GM21825 (cell line): Measurements from ENCODE around the gene PDK3.

ENCODE experiments used
- ATAC-seq: cut with Tn5 transposase; IDR thresholded peaks from one replicate; pipeline ENCODE4 v1.9.1; 2021; ENCODE audit warnings: mild to moderate bottlenecking, moderate library complexity; ENCODE audit not compliant: unreplicated experiment

The PDK3 gene

DNA sequence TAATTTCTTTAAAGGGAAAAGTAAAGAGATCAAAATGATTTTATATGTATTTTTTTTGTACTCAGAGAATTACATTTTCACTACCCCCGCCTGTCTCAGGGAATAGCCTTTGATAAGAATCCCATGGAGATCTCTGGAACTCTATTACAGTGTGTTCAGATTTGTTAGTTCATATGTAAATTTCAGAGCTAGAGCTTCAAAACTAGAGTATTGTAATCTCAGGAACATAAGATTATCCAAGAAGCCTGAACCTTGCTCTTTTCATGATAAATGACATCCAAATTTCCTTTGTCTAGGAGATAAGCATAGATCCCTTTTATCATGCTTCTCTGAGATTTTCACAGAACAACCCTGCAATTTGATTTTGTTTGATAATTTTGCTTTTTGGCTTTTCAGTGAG, 82.9 kb downstream of the PDK3 start:
- ATAC-seq = no peak

DNA sequence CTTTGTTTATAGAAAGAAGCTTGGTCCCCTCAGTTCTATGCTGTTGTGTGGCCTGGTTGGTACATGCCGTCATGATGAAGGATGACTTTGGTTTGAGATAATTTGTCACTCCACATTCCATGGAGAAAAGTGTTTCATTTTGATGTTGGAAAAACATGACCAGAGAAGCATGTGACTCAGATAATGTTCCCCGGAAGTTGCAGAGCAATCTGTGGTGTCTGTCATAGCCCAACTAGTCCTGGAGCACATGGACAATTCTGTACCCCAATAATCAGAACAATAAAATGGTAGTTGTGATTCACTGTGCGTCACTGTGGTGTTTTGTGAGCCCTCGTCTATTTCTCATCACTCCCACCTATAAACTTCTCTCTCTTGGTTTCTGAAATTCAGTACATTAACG, 85.1 kb downstream of the PDK3 start:
- ATAC-seq = no peak

DNA sequence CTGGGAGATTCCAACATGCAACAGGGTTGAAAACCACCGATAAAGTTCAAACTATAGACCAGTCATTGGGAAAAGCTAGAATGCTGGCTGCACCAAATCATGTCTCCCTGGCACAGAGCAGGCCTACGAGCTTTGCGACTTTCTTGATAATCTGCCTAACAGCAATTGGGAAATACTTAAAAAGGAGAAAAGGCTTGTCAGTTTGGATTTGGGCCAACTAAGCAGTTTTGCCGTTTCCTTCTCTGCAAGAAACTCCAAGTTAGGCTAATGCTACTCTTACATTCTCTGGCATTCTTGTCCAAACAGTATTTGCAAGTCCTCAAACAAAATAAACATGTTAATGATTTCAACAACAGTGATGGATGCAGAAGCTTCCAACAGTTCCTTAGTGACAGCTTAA, 87.9 kb downstream of the PDK3 start:
- ATAC-seq = no peak

DNA sequence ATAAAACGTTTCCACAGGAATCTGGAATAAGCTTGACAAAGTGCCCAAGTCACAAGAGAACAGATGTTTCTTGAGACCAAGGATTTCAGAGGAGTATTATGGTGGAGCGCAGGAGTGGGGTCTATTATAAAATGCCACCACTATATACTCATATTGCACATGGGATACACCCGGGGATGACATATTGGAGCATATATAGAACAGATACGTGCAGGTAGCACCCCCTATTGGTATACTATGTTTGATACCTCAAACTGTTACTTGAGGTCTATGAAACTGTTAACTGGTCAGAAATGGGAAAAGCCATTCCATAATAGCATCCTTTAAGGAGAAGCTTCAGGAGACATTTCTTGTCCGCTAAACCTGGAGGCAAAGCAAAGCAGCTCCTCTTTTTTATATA, 96.0 kb downstream of the PDK3 start:
- no peak for ATAC-seq

DNA sequence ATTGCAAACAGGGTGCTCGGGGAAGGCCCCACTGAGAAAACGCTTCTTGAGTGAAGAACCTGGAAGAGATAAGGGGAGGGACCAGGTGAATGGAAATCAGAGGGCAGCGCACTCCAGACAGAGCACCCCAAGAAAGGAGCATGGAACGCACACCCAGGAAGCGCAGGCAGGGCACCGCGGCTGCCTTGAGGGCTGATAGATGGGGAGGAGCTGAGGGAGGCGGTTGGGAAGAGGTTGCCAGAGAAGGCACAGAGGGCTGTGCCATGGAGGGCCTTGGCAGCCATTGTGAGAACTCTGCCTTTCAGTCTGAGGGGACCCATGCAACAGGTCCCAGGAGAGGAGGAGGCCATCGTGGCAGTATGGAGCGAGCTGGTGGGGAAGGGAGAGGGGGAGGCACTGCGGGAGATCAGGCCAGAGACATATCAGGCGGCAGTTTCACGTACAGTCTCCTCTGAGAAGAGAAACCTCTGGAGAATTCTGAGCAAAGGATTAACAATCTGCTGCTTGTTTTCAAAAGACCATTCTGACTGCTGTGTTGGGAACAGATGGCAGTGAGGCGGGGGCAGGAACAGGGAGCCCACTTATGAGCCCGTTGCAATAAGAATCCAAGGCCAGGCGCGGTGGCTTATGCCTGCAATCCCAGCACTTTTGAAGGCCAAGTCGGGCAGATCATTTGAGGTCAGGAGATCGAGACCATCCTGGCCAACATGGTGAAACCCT, 98.4 kb downstream of the PDK3 start:
- no peak for ATAC-seq

DNA sequence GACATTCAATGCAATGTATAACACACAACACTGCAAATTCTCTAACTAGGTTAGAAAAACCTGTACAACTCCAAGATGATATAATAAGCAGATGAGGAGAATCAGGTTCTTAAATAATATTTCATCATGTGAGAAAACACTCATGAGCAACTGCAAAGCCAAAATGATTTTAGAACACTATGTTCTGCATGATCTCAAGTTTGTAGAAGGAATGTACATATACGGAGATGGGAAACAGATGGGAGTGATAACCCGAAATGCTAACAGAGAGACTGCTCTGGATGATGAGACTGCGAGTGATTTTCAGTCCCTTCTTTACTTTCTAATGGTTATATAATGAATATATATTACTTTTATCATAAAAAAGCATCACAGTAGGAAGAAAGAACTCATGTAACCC, 101.2 kb downstream of the PDK3 start:
- no peak for ATAC-seq

DNA sequence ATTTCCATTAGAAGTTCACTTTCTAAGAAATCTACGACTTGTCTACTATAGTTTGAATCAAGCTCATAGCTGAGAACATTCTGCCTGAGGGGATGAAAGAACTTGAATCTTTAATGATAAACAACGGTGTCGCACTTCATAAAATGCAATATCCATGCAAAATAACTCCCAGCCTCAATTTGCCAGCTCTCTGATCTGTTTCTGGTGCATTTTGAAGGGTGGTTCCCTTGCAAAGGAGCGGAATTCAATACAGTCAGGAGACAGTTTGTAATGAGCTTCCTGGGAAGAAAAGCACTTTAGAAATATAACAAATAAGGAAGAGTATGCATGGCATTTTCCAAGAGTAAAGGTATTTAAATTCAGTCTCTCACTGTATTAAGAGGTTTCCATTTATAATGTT, 102.1 kb downstream of the PDK3 start:
- no peak for ATAC-seq

DNA sequence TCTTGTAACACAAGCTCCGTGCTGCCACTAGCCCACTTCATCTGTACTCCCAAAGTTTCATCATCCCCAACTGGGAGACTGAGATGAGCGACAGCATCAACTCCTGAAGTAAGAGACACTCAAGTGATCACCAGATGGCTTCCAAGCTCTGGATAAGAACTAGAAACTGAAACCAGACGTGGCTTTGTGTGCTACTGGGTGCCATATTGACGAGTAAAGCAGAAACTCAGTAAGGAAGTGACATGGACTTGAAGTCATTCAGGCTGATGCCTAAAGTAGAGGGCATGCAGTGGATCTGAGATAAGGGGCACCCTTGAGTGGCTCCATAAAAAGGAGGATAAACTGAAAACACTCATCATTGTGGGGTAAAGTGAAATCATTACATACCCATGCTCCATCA, 109.7 kb downstream of the PDK3 start:
- no peak for ATAC-seq

DNA sequence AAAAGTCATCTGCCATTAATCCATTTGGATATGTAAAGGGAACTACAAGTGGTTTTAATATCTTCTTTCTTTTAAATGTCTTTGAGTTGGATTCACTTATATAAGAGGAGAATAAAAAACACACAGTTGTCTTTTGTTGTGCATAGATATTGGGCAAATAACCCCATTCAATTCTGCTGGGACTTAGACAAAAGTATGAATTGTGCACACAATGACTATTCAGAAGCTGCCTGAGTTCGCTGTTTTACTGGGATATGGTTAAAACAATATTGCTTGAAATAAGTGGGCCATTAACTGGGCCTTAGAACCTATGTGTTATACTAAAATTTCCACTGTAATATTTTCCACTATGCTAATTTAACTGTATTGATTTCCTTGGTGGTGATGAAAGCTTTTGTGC, 110.4 kb downstream of the PDK3 start:
- ATAC-seq = no peak

DNA sequence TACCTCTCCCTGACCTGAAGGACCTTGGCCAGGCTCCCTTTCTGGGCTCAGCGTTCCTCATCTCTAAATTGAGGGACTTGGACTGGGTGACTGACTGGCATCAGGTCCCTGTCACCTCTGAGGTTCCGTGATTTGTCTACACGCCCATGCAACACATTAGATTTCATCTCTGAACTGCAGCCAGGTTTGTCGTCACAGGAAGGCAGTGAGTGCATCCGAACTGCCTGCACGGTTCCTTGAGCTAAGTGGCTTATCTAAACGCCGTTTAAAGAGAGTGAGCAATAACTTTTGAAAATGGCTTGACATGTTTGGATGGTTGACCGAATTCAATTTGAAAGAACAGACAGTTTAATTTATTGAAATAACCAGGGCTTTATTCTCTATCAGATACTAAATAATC, 112.0 kb downstream of the PDK3 start:
- ATAC-seq = no peak
